D341Med (cell line): ENCODE data around the gene SLC16A7.

Source experiments
- DNase-seq: peaks from one replicate; pipeline ENCODE4 v3.0.0; 2012; ENCODE audit warnings: low spot score

The SLC16A7 gene

DNA sequence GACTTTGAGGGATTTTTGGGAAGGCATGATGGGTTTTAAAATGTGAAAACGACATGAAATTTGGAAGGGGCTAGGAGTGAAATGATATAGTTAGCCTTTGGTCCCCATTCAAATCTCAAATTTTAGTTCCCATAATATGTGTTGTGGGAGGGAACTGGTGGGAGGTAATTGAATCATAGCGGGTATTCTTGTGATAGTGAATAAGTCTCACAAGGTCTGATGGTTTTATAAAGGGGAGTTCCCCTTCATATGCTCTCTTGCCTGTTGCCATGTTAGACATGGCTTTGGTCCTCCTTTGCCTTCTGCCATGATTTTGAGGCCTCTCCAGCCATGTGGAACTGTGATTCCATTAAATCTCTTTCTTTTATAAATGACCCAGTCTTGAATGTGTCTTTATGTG is 72.8 kb downstream of the SLC16A7 start:
- DNase-seq: no peak

DNA sequence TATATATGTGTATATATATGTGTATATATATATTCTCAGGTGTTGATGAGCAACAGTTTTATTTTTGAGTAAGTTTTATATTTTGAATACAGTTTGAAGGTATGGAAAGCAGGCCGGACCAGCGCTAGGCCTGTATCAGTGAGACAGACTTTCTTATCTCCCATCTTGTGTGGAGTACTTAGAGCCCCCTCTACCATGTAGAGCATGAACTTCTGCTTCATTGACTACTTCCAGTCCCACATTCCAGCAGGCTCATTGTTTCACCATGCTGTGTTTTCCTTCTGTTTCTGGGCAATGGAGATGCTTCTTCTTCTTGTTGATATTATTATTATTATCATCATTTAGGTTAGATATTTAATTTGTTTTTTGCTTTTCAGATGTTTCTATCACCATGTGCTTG is 76.4 kb downstream of the SLC16A7 start:
- no peak for DNase-seq

DNA sequence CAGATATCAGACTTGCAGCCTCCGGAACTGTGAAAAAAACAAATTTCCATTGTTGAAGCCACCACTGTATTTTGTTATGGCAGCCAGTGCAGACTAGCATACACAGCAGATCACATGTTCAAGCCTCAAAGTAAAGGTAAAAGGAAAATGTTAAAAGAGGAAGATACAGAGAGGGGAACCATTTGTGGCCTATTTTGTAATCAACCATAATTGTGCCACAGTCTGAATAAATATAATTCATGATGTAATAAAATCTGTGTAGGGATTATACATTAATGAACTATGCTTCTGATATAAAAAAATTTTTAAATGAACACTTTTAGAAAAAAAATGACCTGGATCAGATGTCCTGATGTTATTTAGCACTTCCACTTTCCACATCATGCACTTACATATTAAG is 79.6 kb downstream of the SLC16A7 start:
- DNase-seq: no peak

DNA sequence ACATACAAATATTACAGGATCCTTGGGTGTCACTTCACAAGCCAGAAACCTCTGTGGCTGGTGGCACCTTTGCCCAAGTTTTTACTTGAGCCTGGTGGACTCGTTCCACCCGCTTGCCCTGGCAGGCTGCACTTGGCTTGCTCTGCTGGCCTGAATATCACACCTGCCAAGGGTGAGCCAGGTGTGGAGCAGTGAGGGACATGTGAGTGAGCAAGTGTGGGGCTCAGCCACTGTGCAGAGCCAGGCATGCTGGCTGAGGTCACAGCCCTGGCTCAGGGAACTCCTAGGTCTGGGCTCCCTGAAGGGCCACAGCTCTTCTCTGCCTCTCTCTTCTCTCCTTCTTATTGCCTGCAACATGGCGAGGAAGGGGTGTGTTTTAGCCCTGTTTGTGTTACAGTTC is 82.0 kb downstream of the SLC16A7 start:
- DNase-seq: no peak

DNA sequence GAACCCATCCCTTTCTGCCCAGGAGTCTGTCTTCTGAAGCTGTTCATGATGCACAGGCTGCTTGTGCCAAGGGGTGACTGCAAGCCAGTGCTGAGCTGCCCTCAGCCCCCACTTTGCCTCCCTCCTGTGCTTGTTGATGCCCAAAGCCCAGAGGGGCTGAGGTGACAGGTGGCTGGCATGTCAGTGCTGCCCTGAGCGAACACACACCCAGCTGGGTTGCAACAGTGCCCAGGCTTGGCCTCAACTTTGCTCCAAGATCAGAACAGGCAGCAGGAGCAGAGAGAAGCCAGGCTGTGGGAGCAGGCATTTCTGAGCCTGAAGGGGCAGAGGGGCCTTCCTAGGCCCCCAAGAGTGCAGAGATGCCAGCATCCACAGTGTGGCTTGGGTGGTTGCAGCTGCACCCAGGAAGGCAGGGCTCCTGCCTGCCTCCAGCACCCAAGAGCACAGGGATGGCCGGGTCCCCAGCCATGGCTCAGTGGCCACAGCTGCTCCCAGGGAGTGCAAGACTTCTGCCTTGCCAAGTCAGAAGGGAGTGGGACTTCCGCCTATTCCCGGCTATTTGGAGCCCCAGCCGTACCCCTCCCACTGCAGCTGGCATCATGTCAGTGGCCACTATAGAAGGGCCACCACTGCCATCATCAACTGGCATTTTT is 83.1 kb downstream of the SLC16A7 start:
- DNase-seq: no peak

DNA sequence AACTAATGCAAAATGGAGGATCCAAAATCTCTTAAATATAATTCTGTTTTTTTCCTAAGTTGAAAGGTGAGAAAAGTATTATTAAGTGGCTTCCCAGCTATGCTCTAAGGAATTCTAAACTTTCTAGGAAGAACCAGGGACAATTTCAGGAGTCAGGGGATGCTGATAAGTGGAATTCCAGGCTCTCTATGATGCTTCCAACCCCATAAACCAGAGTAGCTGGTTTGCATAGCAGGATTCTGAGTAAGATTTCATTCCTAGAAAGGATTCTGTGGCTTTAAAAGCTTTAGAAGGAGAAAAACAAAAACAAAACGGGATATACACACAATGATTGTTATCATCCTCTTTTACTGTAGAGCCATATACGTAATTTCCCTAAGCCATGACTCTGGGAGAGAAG is 93.9 kb downstream of the SLC16A7 start:
- DNase-seq: no peak

DNA sequence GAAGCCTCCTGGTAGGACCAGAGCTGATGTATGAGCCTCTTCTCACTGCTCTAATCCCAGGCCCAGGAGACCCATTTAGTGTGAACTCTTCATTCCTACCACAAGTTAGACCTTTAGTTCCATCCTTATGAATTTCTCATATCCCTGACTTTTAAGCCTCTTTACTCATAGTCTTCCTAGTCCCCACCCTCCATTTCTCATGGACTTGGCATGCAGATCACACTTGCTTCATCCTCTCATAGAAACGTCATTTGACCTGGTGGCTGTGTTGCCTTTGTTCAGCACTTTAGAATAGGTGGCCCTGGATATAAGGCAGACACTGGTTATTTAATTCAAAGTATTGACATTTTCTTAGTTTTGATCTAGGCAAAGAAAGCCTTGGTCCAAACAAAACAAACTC is 99.5 kb downstream of the SLC16A7 start:
- no peak for DNase-seq

DNA sequence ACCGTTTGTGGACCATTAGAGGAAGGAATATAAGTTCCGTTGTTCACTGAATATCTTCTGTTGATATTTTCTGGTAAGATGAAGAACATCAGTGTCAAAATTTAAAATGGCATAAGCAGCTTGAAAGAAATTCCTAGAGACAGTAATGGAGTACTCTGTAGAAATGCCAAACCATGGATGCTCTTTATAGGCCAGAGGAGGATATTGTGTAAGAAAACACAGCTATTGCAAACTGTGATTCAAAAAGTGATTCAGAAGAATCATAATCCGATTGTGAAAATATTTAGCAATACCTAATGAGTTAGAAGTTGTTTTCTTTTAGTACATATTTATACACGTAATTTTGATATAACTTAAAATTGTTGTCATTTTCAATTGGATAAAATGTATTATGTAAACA is 102.8 kb downstream of the SLC16A7 start:
- no peak for DNase-seq

DNA sequence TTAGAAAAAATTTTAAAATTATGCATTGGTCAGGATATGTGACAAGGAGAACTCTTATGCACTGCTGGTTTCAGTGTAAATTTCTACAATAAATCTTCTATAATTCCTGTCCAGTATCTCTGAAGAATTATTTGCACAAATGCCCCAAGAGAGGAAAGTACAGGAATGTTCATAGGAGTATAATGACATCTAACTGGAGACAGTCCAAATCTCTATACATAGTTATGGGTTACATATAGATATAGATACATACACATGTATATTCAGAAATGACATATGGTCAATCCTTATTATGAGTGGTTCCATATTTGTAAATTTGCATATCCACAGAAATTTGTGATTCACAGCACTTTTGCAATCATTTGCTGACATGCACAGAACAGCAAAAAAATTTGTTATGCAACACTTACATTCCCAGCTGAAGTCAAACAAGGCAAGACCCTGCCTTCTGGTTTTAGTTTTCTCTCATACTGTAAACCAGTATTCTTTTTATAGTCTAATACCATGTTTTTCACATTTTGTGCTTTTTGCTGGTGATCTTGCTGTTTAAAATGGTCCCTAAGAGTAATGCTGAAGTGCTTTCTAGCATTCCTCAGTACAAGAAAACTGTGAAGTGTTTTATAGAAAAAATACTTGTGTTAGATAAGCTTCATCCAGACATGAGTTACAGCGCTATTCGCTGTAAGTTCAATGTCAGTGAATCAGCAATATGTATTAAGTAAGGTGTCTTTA is 103.8 kb downstream of the SLC16A7 start:
- DNase-seq: no peak

DNA sequence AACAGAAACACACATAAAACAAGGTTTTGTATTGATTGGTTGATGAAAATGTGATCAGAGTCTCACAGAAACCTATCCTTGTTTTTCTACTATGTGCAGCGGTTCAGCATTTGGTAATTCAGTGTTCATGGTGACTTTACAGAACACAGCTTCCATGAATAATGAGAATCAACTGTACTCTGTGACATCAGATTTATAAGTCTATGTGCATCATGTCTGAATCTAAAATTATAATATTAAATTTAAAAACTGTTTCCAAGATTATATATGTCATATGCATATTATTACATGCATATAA is 104.3 kb downstream of the SLC16A7 start:
- DNase-seq: no peak

DNA sequence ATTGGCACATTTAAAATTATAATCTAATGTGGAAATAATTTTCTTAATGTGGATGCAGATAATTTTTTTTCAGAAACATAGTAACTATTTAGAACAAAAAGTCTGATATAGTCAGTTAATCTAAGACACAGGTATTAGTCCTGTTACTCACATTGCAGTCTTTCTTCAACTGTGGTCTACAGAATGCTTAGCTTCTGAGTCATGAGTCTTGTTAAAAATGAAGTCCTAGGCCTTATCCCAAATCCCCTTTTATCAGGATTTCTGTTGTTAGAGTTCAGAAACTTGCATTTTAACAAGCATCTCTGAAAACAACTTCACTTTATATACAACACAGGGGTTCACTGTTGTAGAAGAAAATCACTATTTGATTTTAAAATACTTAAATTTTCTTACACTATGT is 112.2 kb downstream of the SLC16A7 start:
- no peak for DNase-seq

DNA sequence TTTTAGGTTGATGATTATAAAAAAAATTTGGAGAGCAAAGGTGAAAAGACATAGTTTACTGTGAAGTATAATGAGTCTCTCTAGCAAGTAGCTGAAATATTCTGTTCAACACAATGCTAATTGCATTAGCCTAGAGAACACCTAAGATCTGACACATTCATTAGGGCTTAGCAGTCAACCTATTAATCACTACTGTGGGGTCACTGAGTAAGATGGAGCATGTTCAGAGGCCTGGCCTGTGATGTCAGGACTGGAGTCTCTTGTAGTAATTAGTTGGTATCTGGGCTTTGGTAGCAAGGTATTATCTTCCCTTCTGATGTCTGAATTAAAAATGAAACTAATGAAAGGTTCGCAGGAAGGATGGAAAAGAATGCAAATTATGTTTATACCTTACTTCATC is 112.7 kb downstream of the SLC16A7 start:
- no peak for DNase-seq

DNA sequence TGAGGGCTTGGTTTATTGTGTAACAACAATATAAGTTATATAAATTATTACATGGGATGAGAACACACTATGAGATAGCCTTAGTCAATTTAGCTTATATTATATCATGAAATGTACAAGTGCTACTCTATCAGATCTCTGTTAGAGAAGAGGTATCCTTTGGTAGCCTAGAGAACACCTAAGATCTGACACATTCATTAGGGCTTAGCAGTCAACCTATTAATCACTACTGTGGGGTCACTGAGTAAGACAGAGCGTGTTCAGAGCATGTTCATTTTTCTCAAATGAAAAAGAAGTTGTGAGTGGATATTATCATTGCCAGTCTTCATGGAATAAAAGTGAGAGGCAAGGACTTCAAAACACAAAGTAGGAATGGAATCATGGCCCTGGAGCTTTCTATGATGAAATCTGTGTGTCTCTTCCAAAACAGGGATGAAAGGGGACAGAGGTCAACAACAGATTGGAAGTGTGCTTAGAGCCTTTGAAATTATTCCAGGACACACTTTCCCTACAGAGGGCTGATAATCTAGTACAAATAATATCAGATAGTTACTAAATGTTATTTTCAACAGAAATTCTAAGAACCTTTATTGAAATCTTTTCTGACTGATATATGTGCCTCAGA is 114.3 kb downstream of the SLC16A7 start:
- DNase-seq: no peak

DNA sequence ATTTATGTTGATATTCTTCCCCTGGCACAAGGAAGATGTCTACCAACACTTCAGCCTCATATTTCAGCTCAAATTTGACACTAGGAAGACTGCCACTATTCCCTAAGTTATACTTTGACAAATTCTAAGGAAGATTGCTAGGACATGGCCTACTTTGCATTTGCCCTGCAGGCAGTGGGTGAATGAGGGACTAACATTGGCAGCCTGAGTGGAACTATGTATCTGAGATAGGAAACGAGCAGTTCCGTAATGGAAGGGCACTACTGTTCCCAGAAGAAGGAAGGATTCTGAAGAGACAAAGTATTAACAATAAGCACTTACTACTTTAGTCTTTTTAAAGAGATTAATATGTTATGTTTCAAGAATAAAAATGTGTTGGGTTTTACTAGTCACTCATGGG is 115.1 kb downstream of the SLC16A7 start:
- DNase-seq: no peak

DNA sequence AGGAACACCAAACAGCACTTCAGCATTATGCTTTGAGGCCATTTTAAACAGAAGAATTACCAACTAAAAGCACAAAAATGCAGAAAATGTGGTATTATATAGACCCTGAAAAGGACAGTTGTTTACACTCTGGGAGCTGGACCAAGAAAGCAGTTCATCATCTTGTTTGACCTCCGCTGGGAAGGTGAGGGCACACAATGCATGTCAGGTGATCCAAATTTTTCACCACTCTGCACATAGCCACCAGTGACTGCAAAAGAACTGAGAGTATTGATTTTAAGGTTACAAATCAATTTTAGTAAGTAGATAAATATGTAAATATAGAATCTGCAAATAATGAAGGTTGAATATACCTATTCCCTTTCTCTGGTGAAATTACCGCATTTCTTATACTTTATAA is 119.6 kb downstream of the SLC16A7 start:
- no peak for DNase-seq

DNA sequence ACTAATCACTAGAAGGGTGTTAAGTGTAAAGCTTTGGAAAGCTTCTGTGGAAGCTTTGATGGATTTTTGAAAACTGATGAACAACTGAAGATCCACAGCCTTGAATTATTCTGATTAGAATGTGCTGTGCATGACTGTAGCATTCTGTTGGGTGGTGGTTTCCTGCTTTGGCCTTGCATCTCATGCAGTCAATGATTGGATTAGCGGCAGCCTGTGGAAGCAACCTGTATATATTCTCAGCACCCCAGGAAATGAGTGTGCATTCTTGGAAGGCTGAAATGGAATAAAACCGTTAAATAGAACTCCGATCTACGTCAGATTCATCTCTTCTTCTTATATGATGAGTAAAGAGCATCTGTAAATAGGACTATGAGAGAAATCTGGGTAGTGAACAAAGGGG is 120.2 kb downstream of the SLC16A7 start:
- no peak for DNase-seq

DNA sequence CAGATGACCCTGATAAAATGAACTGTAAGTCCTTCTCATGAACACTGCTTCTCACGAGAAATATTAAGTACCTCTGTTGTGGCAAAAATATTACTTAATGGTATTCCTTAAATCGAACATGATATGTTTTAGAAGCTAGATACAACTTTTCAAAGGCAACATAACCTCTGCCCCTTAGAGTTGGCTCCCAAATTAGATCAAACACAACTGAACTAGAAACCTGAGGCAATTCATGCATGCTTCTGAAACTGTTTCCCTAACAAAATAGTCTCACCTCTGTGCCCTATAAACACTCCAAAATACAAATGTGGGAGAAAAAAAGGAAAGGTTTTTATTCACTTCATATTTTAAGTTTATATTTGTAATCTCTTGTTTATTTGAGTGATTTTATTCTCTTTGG is 121.6 kb downstream of the SLC16A7 start:
- DNase-seq: no peak

DNA sequence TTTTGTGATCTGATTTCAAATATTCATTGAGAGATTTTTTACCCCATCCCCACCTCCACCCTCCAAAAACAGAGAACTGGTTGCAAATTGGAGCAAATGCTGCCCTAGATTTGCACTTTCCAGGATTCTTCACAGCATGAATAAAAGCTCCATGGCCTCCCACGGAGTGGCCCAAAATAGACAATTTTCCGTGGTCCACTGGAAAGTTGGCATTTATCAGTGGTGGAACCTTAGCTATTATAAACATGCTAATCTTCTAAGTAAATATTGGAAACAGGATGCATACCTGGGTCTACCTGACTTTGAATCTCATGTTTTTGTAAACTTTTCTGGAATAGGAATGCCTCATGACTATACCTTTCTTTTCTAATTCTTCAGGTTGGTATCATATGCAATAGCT is 123.9 kb downstream of the SLC16A7 start:
- DNase-seq: no peak

DNA sequence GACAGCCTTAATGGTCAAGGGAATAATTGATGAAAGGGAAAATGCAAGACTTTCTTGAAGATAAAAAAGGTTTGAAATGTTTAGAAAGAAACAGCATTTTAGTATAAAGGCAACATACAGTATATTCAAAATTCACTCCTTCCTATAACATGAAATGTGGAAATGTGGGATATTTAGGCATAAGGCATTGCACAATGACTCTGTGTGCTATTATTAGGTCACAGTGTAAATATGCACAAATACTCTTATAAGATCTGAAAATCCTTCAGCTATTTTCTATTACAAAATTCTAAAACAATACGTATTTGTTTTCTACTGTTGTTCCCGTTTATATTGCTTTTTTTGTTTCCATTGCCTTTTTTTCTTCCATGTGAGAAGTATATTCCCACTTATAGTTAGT is 127.7 kb downstream of the SLC16A7 start:
- DNase-seq: no peak

DNA sequence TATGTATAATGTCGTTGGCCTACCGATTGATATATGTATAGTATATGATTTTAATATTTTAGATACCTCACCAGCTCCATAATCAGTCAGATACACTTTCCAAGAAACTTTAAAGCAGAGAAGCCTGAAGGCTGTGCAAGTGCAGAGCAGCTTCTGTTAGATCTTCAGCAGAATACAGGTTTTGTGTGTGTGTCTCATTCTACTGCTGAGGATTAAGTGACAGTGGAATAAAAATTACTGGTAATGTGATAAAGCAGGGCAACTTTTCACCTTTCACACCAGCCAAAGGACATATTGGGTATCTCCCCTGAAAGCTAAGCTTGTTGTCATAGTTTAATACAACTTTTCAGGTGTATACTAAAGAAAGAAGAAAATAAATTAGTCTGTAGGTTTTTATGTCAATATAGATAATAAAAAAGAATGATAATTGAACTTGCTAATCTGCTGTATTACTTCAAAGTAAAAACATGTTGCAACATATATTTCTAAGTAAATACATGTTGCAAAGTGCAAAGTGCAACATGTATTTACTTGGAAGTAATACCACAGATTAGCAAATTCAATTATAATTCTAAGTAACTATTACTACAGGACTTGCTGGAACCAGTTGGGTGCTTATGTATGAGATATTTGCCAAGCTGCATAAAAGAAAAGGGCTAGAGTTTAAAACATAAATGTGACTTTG is 128.3 kb downstream of the SLC16A7 start:
- DNase-seq: no peak

DNA sequence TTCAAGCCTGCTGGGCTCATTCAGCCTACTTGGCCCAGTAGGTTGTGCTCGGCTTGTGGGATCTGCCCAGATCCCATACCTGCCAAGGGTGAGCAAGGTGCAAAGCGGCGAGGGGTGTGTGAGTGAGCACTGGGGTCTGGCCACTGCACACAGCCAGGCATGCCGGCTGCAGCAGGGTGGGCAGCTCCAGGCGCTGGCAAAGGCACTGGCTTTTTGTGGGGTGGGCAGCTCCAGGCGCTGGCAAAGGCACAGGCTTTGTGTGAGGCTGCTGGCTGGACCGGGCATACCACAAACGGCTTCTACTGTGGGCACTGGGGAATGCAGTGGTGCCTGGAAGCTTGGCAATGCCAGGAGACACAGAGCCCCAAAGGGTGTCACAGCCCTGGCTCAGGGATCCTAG is 137.4 kb downstream of the SLC16A7 start:
- no peak for DNase-seq

DNA sequence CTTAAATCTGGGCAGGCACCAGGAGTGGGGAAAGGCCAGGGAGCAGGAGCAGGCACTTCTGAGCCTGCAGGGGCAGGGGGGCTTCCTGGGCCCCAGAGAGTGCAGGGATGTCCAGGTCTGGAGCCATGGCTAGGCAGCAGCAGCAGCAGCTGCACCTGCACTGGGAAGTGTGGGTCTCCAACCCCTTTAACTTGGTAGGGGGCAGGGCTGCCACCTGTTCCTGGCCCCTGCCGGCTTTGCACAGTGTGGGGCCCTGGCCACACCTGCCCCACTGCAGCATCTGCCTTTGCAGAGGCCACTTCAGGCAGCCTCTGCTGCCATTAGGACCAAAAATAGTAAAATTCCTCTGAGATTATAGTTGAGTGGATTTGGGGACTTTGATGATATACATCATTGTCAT is 138.5 kb downstream of the SLC16A7 start:
- DNase-seq: no peak

DNA sequence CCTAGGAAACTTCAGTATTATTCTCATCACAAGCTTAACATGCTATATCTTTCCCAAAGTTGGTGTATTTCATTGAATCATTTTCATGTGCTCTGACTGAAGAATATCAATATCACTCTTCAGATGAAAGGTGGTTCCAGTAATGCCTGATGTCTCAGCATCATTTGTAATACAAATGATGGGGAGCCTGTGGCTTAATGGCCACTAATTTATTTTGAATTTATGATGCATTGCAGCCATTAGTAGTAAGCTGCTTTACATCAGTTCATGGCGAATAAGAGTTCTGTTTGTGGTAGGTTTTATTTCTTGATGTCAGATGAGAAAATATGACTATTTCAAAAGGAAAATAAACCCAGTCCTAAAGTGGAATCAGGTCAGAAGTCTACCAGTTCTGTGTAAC is 139.4 kb downstream of the SLC16A7 start:
- no peak for DNase-seq
